Measurements from ENCODE around the gene ST3GAL6. TPM values are rescaled to one million over a fixed set of nuclear protein-coding genes. Genes with fewer than 3 reads are reported as not detected.

Gene ST3GAL6
- total RNA-seq, 4 donors from 2014 or later = 7.4 to 15.0 (median 11.3) TPM

GRCh38 chr3:98721776-98722175 lies 41.4 kb upstream of the ST3GAL6 start:
- intact Hi-C loops (cut with DNase I; ENCODE audit: low total_unique reads) = no loop called here
- Histone ChIP-seq H3K36me3 (no peaks in the 10 kb centered on the region), H3K27ac (no peak overlapping the region), H3K4me3 (no peak overlapping the region), H3K27me3 (no peaks in the 10 kb centered on the region), H3K4me1 (no peaks in the 10 kb centered on the region), H3K9me3 (no peaks in the 10 kb centered on the region)
- no peak for TF ChIP-seq POLR2A (IDR thresholded peaks at IDR 0.05)
- TF ChIP-seq CTCF (IDR thresholded peaks at IDR 0.05 in 4 of 5, conservative IDR thresholded peaks at IDR 0.05 in 1 of 5) = no peak
- in situ Hi-C loops (cut with MboI; ENCODE audit: low sequenced_read_pairs in 4 of 4) = loop anchor here in 1 of 4 donors (25.0 kb wide), 1 partner anchor 109 kb away; no protein-coding TSS in a partner anchor
- no peak for DNase-seq
- ATAC-seq = no peak

GRCh38 chr3:98722389-98722788 lies 40.8 kb upstream of the ST3GAL6 start:
- no peak for ATAC-seq
- Histone ChIP-seq H3K36me3 (no peaks in the 10 kb centered on the region), H3K4me3 (no peak overlapping the region), H3K27ac (no peak overlapping the region), H3K4me1 (no peaks in the 10 kb centered on the region), H3K27me3 (no peaks in the 10 kb centered on the region), H3K9me3 (no peaks in the 10 kb centered on the region)
- intact Hi-C loops (cut with DNase I; ENCODE audit: low total_unique reads) (no loop called here), in situ Hi-C loops (cut with MboI; ENCODE audit: low sequenced_read_pairs in 4 of 4) (loop anchor here in 1 of 4 donors (25.0 kb wide), 1 partner anchor 110 kb away; no protein-coding TSS in a partner anchor)
- TF ChIP-seq POLR2A (IDR thresholded peaks at IDR 0.05) = no peak
- TF ChIP-seq CTCF (IDR thresholded peaks at IDR 0.05 in 4 of 5, conservative IDR thresholded peaks at IDR 0.05 in 1 of 5) = no peak
- DNase-seq = no peak

- intact Hi-C loops (cut with DNase I; ENCODE audit: low total_unique reads) = no loop called here
- ATAC-seq (no peak), DNase-seq (no peak)
- in situ Hi-C loops (cut with MboI; ENCODE audit: low sequenced_read_pairs in 4 of 4) = no loop called here
- TF ChIP-seq POLR2A (IDR thresholded peaks at IDR 0.05) (no peak), CTCF (IDR thresholded peaks at IDR 0.05 in 4 of 5, conservative IDR thresholded peaks at IDR 0.05 in 1 of 5) (no peak)
- no peaks in the 10 kb centered on the region for H3K4me1 ChIP-seq
- H3K36me3 ChIP-seq = no peaks in the 10 kb centered on the region
- no peak overlapping the region for H3K27ac ChIP-seq
- H3K4me3 ChIP-seq = no peak overlapping the region
- no peaks in the 10 kb centered on the region for H3K27me3 ChIP-seq
- no peaks in the 10 kb centered on the region for H3K9me3 ChIP-seq
Observed at GRCh38 chr3:98725352-98725751, 37.8 kb upstream of the ST3GAL6 start.

- H3K27ac ChIP-seq = no peak overlapping the region
- no peaks in the 10 kb centered on the region for H3K9me3 ChIP-seq
- no peaks in the 10 kb centered on the region for H3K27me3 ChIP-seq
- H3K4me3 ChIP-seq = no peak overlapping the region
- no peaks in the 10 kb centered on the region for H3K36me3 ChIP-seq
- no peak for TF ChIP-seq POLR2A (IDR thresholded peaks at IDR 0.05)
- no peak for TF ChIP-seq CTCF (IDR thresholded peaks at IDR 0.05 in 4 of 5, conservative IDR thresholded peaks at IDR 0.05 in 1 of 5)
- in situ Hi-C loops (cut with MboI; ENCODE audit: low sequenced_read_pairs in 4 of 4) (no loop called here), intact Hi-C loops (cut with DNase I; ENCODE audit: low total_unique reads) (no loop called here)
- DNase-seq (no peak), ATAC-seq (no peak)
- no peaks in the 10 kb centered on the region for H3K4me1 ChIP-seq
Observed at GRCh38 chr3:98726084-98726483, 37.1 kb upstream of the ST3GAL6 start.

- H3K27ac ChIP-seq = no peak overlapping the region
- intact Hi-C loops (cut with DNase I; ENCODE audit: low total_unique reads) (no loop called here), in situ Hi-C loops (cut with MboI; ENCODE audit: low sequenced_read_pairs in 4 of 4) (no loop called here)
Observed at GRCh38 chr3:98727638-98728037, 35.5 kb upstream of the ST3GAL6 start.

More at GRCh38 chr3:98727638-98728037, 35.5 kb upstream of the ST3GAL6 start:
- ATAC-seq = no peak
- Histone ChIP-seq H3K4me3 (no peak overlapping the region), H3K27me3 (no peaks in the 10 kb centered on the region), H3K4me1 (no peaks in the 10 kb centered on the region), H3K9me3 (no peaks in the 10 kb centered on the region), H3K36me3 (no peaks in the 10 kb centered on the region)
- DNase-seq = no peak
- TF ChIP-seq POLR2A (IDR thresholded peaks at IDR 0.05) = no peak
- TF ChIP-seq CTCF (IDR thresholded peaks at IDR 0.05 in 4 of 5, conservative IDR thresholded peaks at IDR 0.05 in 1 of 5) = no peak

All from gastrocnemius medialis (tissue), 4 donors.